22Rv1 (cell line): Measurements from ENCODE around the gene PODXL2.

Experiments
- CTCF ChIP-seq: fragments of 450-650 bp; IDR thresholded peaks from 2 replicates; pipeline ENCODE4 v1.5.1; 2017; ENCODE audit warnings: mild to moderate bottlenecking
- ZFX ChIP-seq: fragments of 450-650 bp; IDR thresholded peaks from 2 replicates; pipeline ENCODE4 v1.6.1; 2017; ENCODE audit warnings: antibody characterized with exemption, borderline replicate concordance

- TF ChIP-seq CTCF (no peak), ZFX (no peak)
These were observed 6.0 kb upstream of the PODXL2 start for GRCh38 chr3:127622772-127623576.
